Measurements from ENCODE around the gene GPN2.
"Not testable (repeated sequence)": the region's sequence is repeated elsewhere in the genome, so short reads cannot be mapped to it uniquely, and the experiment has no call there.

The GPN2 gene

DNA sequence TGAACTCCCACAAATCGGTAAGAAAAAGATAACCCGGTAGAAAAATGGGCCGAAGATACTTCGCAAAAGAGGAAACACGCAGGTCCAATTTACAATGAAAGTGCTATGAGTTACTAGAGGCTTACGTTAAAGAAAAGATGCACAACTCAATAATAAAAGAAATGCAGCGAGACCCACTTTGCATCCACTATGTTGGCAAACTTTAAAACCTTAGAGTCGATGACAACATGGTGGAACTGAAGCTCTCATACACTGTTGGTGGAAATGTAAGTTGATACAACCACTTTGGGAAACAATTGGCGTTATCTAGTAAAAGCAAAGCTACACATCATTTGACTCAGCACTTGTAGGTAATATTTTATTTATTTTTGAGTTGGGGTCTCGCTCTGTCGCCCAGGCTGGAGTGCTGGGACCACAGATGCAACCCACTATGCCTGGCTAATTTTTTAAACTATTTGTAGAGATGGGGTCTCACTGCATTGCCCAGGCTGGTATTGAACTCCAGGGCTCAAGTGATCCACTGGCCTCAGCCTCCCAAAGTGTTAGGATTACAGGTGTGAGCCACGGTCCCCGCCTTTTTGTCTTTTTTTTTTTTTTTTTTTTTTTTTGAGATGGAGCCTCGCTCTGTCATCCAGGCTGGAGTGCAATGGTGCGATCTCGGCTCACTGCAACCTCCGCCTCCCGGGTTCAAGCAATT, 10.9 kb upstream of the GPN2 start:
- no peak for DNase-seq (ENCODE audit: low spot score)

DNA sequence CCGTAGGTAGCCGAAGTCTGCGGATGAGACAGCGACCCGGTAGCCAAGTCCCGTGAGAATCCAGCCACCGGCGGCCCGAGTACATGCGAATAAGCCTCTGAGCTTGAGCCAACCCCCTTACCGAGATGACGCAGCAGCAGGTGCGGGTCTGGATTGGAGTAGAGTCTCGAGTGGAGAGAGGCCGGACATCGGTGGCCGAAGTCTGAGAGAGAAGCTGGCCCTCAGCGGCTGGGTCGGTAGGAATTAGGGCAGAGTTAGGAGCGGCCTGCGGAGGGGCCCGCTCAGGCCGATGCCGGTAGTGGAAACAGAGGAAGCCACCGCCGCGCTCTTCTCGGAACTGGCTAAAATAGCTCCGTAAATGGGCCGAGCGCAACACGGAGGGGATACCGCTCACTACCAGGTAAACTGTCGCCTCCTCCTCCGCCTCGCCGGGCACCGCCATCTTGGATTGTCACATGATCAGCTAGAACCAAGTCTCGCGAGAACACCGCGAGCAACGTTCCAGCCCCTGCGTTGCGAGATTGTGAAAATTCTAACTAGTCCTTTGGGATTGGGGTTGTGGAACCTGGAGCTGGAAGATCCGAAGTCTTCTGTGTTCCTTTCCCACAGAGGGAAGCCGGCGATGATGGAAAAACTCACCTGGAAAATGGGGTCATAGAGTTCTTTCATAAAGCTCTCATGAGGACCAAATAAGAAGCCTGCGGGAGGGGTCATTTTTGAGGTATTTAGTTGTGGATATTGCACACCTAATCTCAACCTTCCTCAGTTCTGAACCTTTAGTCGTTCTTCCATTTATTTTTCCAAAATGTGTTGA, 10.1 kb upstream of the GPN2 start, which contains the start of gene GPATCH3:
TSS of gene GPATCH3 (minus strand) at position 467 of the 814 bp plus-strand sequence. CDS start at position 442, 25 bp downstream.
- peak; percentile 94 for DNase-seq (ENCODE audit: low spot score)

GRCh38 chr1:26897351-26897750, 7.3 kb upstream of the GPN2 start:
- DNase-seq (ENCODE audit: low spot score), result no peak

GRCh38 chr1:26894263-26894662, 4.2 kb upstream of the GPN2 start:
- DNase-seq (ENCODE audit: low spot score), result no peak

GRCh38 chr1:26890467-26890796, 349 bp upstream of the GPN2 start:
- DNase-seq (ENCODE audit: low spot score), result no peak

DNA sequence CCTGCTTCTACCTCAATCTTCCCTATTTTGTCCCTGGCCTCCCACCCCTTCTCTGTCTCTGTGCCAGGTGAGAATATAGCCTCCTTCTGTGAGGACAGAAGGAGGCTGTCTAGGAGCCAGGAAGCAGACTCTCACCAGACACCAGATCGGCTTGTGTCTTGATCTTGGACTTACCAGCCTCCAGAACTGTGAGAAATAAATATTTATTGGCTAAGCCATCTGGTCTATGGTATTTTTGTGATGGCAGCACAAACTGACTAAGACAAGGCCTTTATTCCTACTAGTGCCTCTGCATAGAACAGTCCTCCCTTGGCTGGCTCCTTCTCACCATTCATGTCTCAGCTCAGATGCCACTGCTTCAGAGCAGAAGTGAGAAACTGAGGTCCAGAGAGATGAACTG, 1.9 kb downstream of the GPN2 start:
- DNase-seq (ENCODE audit: low spot score), result no peak

DNA sequence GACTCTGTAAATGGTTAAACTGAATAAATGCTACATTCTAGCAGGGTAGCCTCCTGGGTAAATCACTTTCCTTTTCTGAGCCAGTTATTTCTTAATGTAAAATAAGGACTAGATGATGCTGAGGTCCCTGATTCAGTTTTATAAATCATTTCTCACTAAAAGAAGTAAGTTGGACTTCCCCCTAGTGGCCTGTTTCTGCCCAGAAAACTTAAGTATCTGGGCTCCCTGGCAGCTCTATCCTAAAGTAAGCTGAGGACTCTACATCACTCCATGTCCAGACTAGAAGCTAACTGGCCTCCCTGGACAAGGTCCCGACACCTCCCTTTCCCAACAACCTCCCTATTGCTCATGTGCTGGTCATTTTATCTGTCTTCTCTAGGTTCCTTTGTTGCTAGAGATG, 3.0 kb downstream of the GPN2 start:
- DNase-seq (ENCODE audit: low spot score), result peak; percentile 19

DNA sequence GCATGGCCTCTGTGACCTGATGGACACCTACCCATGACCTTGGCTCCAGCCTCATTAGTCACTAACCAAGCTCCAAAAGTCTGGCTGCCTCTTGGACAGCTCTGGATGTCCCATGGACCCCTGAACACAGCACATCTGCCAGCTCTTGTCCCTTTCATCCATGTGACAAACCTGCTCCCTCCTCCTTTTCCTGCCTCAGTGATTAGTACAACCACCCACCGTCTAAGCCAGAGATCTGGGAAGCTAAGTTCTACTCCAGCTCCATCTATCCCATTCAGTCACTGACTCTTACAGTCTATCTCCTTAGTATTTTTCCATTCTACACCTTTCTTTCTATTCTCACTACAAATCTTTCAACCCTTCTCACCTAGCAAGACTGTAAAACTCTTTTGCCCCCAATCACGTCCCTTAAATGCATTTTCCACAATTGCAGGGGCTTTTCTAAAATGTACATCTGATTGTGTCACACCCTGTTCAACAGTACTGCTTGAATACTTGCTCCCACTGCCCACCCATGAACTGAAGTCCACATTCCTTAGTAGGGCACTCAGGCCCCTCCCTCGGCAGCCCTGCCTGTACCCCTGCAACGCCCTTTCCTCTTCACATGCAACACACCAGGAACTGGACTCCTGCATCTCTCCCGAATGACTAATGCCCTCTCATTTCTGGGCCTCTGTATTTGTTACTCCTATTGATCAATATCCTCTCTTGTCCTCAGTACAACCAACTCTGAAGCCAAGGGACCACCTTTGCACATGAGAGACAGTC, 7.2 kb downstream of the GPN2 start:
- DNase-seq (ENCODE audit: low spot score), result no peak

DNA sequence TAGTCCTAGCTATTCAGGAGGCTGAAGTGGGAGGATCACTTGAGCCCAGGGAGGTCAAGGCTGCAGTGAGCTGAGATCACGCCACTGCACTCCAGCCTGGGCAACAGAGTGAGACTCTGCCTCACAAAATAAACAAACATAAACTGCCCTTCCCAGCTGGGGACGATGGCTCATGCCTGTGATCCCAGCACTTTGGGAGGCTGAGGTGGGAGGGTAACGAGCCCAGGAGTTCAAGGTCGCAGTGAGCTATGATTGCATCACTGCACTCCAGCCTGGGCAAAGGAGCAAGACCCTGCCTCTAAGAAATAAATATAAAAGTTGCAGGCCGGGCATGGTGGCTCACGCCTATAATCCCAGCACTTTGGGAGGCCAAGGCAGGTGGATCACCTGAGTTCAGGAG, 8.5 kb downstream of the GPN2 start:
- not testable (repeated sequence) for DNase-seq (ENCODE audit: low spot score)

DNA sequence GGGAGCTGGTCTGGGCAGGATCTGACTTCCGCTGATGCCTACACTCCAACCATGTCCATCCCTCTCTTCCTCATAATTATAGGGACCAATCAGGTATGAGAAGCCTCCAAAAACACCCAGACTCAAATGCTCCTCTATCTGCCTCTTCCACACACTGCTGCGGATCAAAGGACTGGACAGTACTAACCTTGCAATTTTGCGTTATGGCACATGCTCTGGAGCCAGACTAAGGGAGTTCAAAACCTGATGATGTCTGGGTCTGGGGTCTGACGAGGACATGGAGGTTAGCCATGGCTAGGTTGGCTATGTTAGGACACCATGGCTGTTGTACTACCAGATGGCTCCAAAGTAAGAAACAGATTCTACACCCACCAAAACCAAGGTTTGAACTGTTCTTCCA, 10.3 kb downstream of the GPN2 start:
- no peak for DNase-seq (ENCODE audit: low spot score)

DNA sequence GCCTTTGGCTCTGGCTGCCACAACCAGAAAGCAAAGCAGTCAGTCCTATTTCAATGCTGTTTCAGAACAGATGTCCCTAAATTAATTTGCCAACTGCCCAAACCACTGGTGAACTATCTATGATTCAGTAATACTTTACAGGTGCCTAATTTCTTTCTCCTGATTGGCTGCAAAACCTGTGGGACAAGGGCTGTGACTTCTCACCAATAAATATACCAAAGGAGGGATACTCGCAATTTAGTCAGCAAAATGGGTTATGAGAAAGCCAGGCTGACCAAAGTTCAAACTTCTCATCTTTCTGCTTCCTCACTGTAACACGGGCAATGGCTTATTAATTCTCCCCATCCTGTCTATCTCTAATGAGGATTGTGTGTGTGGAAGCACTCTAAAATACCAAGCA, 12.8 kb downstream of the GPN2 start:
- DNase-seq (ENCODE audit: low spot score), result no peak

- DNase-seq (ENCODE audit: low spot score), result no peak
Measured at GRCh38 chr1:26874896-26875295, 15.2 kb downstream of the GPN2 start.

- DNase-seq (ENCODE audit: low spot score), result not testable (repeated sequence)
Measured at GRCh38 chr1:26873097-26873496, 17.0 kb downstream of the GPN2 start.

DNA sequence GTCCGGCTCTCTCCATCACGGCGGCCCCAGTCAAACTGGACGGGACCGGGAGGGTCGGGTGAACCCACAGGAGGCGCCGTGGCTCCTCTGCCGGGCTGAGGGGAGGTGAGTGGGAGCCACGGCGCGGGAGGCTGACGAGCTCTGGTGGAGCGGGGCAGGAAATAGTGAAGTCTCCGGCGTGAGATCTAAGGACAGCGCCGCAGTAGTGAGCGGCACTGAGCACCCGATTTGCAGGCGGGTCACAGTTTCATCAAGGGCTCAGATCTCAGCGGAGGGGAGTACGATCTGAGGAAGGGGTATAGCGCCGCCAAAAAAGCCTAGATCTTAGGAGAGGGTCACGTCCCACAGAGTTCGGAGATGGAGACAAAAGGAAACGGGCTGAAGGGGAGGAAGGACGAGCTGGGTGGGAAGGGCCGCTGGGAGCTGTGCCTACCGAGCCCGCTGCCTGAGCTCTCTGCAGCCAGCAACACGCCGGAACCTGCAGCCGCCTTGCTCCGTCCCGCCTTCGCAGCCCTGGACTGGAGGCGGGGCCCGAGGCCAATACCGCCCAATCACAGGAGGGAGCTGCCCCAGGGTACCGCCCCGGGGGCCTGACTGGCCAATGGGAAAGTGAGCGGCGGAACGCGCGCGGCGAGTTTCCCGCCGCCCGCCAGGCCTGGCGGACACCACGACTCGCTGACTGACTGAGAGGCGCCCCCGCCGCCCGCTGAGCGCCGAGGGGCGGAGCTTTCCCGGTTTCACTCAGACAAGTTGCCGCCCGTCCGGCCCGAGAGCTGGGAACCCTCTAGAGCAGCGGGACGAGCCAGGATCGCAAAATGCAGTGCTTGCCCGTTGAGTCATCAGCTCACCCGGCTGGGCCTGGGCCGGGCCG, 25.2 kb downstream of the GPN2 start:
- DNase-seq (ENCODE audit: low spot score), result peak; percentile 98

- DNase-seq (ENCODE audit: low spot score), result no peak
Measured at GRCh38 chr1:26863685-26864077, 26.4 kb downstream of the GPN2 start.

- DNase-seq (ENCODE audit: low spot score), result peak; percentile 74
Measured at GRCh38 chr1:26862781-26863684, 27.1 kb downstream of the GPN2 start, which contains the start of gene SFN. Gene SFN (plus strand): TSS chr1:26863149. CDS start chr1:26863213, 64 bp downstream.

DNA sequence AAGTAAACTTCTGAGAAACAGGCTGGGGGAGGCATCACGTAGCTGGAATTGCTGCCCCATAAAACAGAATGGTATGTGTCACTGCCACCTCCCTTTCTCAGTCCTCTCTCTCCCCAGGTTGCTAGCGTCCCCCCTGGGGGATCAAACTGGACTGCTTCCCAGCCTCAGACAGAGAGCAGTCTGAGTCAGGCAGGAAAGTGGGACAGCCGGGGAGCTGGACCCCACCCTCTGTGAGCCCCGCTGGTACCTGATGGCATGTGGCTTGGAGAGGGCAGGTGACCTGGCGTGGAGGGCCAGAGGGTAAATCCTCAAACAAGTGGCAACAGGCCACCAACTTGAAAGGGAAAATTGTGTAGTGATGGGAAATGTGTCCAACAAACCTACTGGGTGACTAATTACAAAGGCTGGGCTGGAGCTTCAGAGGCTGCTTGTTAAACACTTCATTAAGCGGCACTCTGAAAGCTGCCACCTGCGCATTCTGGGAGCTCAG, 28.1 kb downstream of the GPN2 start:
- no peak for DNase-seq (ENCODE audit: low spot score)

DNA sequence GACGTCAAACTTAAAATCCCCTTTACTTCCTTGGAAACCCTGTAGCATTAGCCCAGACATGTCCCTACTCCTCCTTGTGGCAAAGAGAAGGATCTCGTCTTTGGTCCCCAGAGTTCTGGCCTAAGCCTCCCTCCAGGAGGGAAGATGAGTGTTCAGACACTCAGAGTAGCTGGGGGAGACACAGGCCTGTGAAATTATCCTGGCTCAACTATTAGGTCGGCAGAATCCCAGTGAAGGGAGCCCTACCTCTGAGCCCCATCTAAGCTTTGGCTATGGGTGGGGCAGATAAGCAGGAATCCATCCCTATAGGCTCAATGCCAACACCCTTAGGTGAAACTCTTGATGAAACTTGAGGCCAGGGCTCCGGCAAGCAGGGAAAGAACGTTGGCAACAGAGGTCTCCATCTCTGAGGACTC, 28.8 kb downstream of the GPN2 start:
- DNase-seq (ENCODE audit: low spot score), result no peak

GRCh38 chr1:26858891-26859640, 31.0 kb downstream of the GPN2 start:
- no peak for DNase-seq (ENCODE audit: low spot score)

GRCh38 chr1:26858160-26858559, 31.9 kb downstream of the GPN2 start:
- DNase-seq (ENCODE audit: low spot score), result no peak
